A673 (cell line): ENCODE measurements around the gene NANOS3. TPM values are rescaled to one million over a fixed set of nuclear protein-coding genes. Genes with fewer than 3 reads are reported as not detected.

Experiments used
- BruUV-seq: library from RNA; stranded (reverse); fragments of 400-500 nt; replicated peaks from 2 replicates; lab custom pipeline; 2021; lab: Mats Ljungman, UMichigan
- CTCF ChIA-PET: fragments of 300-600 bp; sonication (Branson Sonifier 250); formaldehyde crosslinking; loops from one replicate; lab custom pipeline; 2022; ENCODE audit warnings: antibody characterized with exemption; lab: Charles Lee
- POLR2A ChIA-PET: fragments of 300-600 bp; sonication (Branson Sonifier 250); formaldehyde crosslinking; loops from one replicate; lab custom pipeline; 2022; ENCODE audit warnings: antibody characterized with exemption; ENCODE audit not compliant: low non-redundant PET; lab: Charles Lee
- DNase-seq: peaks from one replicate; pipeline ENCODE4 v3.0.0-alpha.2; 2015; ENCODE audit warnings: low spot score
- H3K27ac ChIP-seq: fragments of 200-600 bp; sonication (generic); 2 replicates; pipeline ENCODE4 v1.5.1; 2016; ENCODE audit warnings: mixed run types, low read depth, mild to moderate bottlenecking, mixed read lengths, antibody characterized with exemption, low read length; ENCODE audit not compliant: poor library complexity, severe bottlenecking
- H3K27me3 ChIP-seq: fragments of 200-600 bp; sonication (generic); replicated peaks from 2 replicates; pipeline ENCODE4 v1.6.1; 2017; ENCODE audit warnings: mixed run types, low read depth, mild to moderate bottlenecking, mixed read lengths, antibody characterized with exemption, low read length; ENCODE audit not compliant: insufficient read depth, poor library complexity
- H3K36me3 ChIP-seq: fragments of 200-600 bp; sonication (generic); 2 replicates; pipeline ENCODE4 v1.6.1; 2016; ENCODE audit warnings: mixed run types, mild to moderate bottlenecking, mixed read lengths, antibody characterized with exemption, low read length; ENCODE audit not compliant: insufficient read depth, poor library complexity, severe bottlenecking
- H3K4me1 ChIP-seq: fragments of 200-600 bp; sonication (generic); 2 replicates; pipeline ENCODE4 v1.6.1; 2017; ENCODE audit warnings: mixed run types, mild to moderate bottlenecking, mixed read lengths, antibody characterized with exemption, low read length; ENCODE audit not compliant: insufficient read depth, poor library complexity, severe bottlenecking
- H3K4me3 ChIP-seq: fragments of 200-600 bp; sonication (generic); 2 replicates; pipeline ENCODE4 v1.5.1; 2016; ENCODE audit warnings: low read depth, mixed run types, mild to moderate bottlenecking, mixed read lengths, low read length; ENCODE audit not compliant: poor library complexity, severe bottlenecking
- H3K9me3 ChIP-seq: fragments of 200-600 bp; sonication (generic); 2 replicates; pipeline ENCODE4 v1.6.1; 2016; ENCODE audit warnings: mixed run types, low read depth, mild to moderate bottlenecking, mixed read lengths, antibody characterized with exemption, low read length; ENCODE audit not compliant: poor library complexity, severe bottlenecking
- CTCF ChIP-seq: fragments of 300-800, 200-600 bp; sonication (generic); conservative IDR thresholded peaks from 2 replicates; pipeline ENCODE4 v1.5.1; 2017; ENCODE audit warnings: low read depth, mild to moderate bottlenecking, antibody characterized with exemption, low read length, moderate library complexity, mixed read lengths
- EZH2 ChIP-seq: fragments of 200-600 bp; sonication (generic); IDR thresholded peaks from 2 replicates; pipeline ENCODE4 v1.6.1; 2017; ENCODE audit warnings: borderline replicate concordance, low read depth, mild to moderate bottlenecking, mixed read lengths, antibody characterized with exemption, low read length; ENCODE audit not compliant: poor library complexity, severe bottlenecking
- intact Hi-C: fragments of 100-400 bp; cut with micrococcal nuclease; formaldehyde crosslinking; loops from one replicate; pipeline ENCODE4 v1.10.0; 2022; ENCODE audit not compliant: unreplicated experiment
- total RNA-seq: library from RNA; stranded (reverse); gene quantifications from 2 replicates; pipeline ENCODE4 v1.2.3, GENCODE V29; 2021

NANOS3 gene
- total RNA-seq, 1 experiment from 2014 or later, result 4.9 TPM

GRCh38 chr19:13856497-13856896 is 20.4 kb upstream of the NANOS3 start:
- ChIA-PET POLR2A (interaction anchor here (0.7 kb wide), 1 partner anchor 278 kb away, joined by 3 read pairs; no protein-coding TSS in a partner anchor), CTCF (interaction anchor here (0.6 kb wide), 1 partner anchor 1523 kb away, joined by 4 read pairs; no protein-coding TSS in a partner anchor)
- Histone ChIP-seq H3K9me3 (no peaks in the 10 kb centered on the region), H3K36me3 (no peaks in the 10 kb centered on the region), H3K27me3 (no peaks in the 10 kb centered on the region), H3K4me1 (peaks cover 9% of the 10 kb centered on the region), H3K27ac (no peak overlapping the region), H3K4me3 (no peak overlapping the region)
- intact Hi-C loops, result no loop called here
- DNase-seq, result peak; percentile 3
- TF ChIP-seq CTCF (no peak), EZH2 (no peak)
- no TSS peak for BruUV-seq

GRCh38 chr19:13859361-13859880 is 17.5 kb upstream of the NANOS3 start:
- intact Hi-C loops, result no loop called here
- ChIA-PET CTCF (interaction anchor here (0.5 kb wide), 1 partner anchor 13 kb away, joined by 16 read pairs; no protein-coding TSS in a partner anchor), POLR2A (no interaction called here)
- Histone ChIP-seq H3K36me3 (no peaks in the 10 kb centered on the region), H3K9me3 (no peaks in the 10 kb centered on the region), H3K27me3 (no peaks in the 10 kb centered on the region), H3K4me3 (no peak overlapping the region), H3K27ac (no peak overlapping the region), H3K4me1 (peaks cover 15% of the 10 kb centered on the region)
- no TSS peak for BruUV-seq
- peak; percentile 81 for DNase-seq
- peak; percentile 38; the same call in 1 of the 2 replicates for TF ChIP-seq CTCF
- no peak for TF ChIP-seq EZH2

- Histone ChIP-seq H3K36me3 (no peaks in the 10 kb centered on the region), H3K27me3 (no peaks in the 10 kb centered on the region), H3K4me1 (peaks cover 15% of the 10 kb centered on the region), H3K27ac (peak overlapping the region; percentile 92), H3K9me3 (no peaks in the 10 kb centered on the region), H3K4me3 (no peak overlapping the region)
- BruUV-seq, result no TSS peak
- POLR2A ChIA-PET, result interaction anchor here (0.7 kb wide), 1 partner anchor 136 kb away, joined by 6 read pairs; no protein-coding TSS in a partner anchor
- intact Hi-C loops, result no loop called here
- DNase-seq, result no peak
- CTCF ChIA-PET, result interaction anchor here (0.6 to 2.2 kb wide), 6 partner anchors 11 to 271 kb away, joined by 3 to 14 read pairs (median 6); partner anchors contain the start of gene C19orf53
- TF ChIP-seq EZH2 (no peak), CTCF (no peak)
Observed at GRCh38 chr19:13860679-13861391, 16.1 kb upstream of the NANOS3 start.
